ENCODE measurements around the gene RPS6KA1. TPM values are rescaled to one million over a fixed set of nuclear protein-coding genes. Genes with fewer than 3 reads are reported as not detected.

Gene RPS6KA1
- polyA plus RNA-seq, 1 experiment = 3.2 TPM

- Histone ChIP-seq H3K4me3 (ENCODE audit: low read depth, low read length) (no peak overlapping the region), H3K27me3 (ENCODE audit: control insufficient read depth, insufficient read depth, low read length) (no peaks in the 10 kb centered on the region), H3K36me3 (ENCODE audit: control insufficient read depth, insufficient read depth, low read length) (no peaks in the 10 kb centered on the region)
- ChIA-PET POLR2A (no interaction called here), CTCF (interaction anchor here (1.1 to 3.5 kb wide), 2 partner anchors 12 to 15 kb away, joined by 3 to 22 read pairs; no protein-coding TSS in a partner anchor)
- DNase-seq (ENCODE audit: low read depth) = no peak
- no peak for TF ChIP-seq CTCF (IDR thresholded peaks at IDR 0.05; ENCODE audit: insufficient read depth, low read depth, low read length)
These were observed 7.0 kb downstream of the RPS6KA1 start for GRCh38 chr1:26536521-26536920.

- CTCF ChIA-PET = interaction anchor here (0.9 to 3.5 kb wide), 10 partner anchors 8 to 252 kb away, joined by 3 to 22 read pairs (median 7); partner anchors contain the start of gene RPS6KA1
- H3K27me3 ChIP-seq (ENCODE audit: control insufficient read depth, insufficient read depth, low read length) = no peaks in the 10 kb centered on the region
- TF ChIP-seq CTCF (IDR thresholded peaks at IDR 0.05; ENCODE audit: insufficient read depth, low read depth, low read length) = peak; percentile 39
- POLR2A ChIA-PET = no interaction called here
- no peaks in the 10 kb centered on the region for H3K36me3 ChIP-seq (ENCODE audit: control insufficient read depth, insufficient read depth, low read length)
- DNase-seq (ENCODE audit: low read depth) = no peak
- no peak overlapping the region for H3K4me3 ChIP-seq (ENCODE audit: low read depth, low read length)
These were observed 8.4 kb downstream of the RPS6KA1 start for GRCh38 chr1:26537951-26538352.

- Histone ChIP-seq H3K4me3 (ENCODE audit: low read depth, low read length) (no peak overlapping the region), H3K36me3 (ENCODE audit: control insufficient read depth, insufficient read depth, low read length) (no peaks in the 10 kb centered on the region), H3K27me3 (ENCODE audit: control insufficient read depth, insufficient read depth, low read length) (no peaks in the 10 kb centered on the region)
- no peak for DNase-seq (ENCODE audit: low read depth)
- peak; percentile 54 for TF ChIP-seq CTCF (IDR thresholded peaks at IDR 0.05; ENCODE audit: insufficient read depth, low read depth, low read length)
- POLR2A ChIA-PET = no interaction called here
- CTCF ChIA-PET = interaction anchor here (0.8 to 3.5 kb wide), 13 partner anchors 9 to 261 kb away, joined by 3 to 22 read pairs (median 7); partner anchors contain the start of gene RPS6KA1
These were observed 9.2 kb downstream of the RPS6KA1 start for GRCh38 chr1:26538480-26539412.

- no peaks in the 10 kb centered on the region for H3K36me3 ChIP-seq (ENCODE audit: control insufficient read depth, insufficient read depth, low read length)
- POLR2A ChIA-PET = interaction anchor here (0.6 kb wide), 1 partner anchor 12 kb away, joined by 7 read pairs; no protein-coding TSS in a partner anchor
- CTCF ChIA-PET = interaction anchor here (0.9 to 3.5 kb wide), 4 partner anchors 8 to 260 kb away, joined by 3 to 22 read pairs (median 5); no protein-coding TSS in a partner anchor
- no peak overlapping the region for H3K4me3 ChIP-seq (ENCODE audit: low read depth, low read length)
- no peak for TF ChIP-seq CTCF (IDR thresholded peaks at IDR 0.05; ENCODE audit: insufficient read depth, low read depth, low read length)
- no peaks in the 10 kb centered on the region for H3K27me3 ChIP-seq (ENCODE audit: control insufficient read depth, insufficient read depth, low read length)
- no peak for DNase-seq (ENCODE audit: low read depth)
These were observed 10.2 kb downstream of the RPS6KA1 start for GRCh38 chr1:26539722-26540121.

GRCh38 chr1:26540351-26540750 lies 10.8 kb downstream of the RPS6KA1 start:
- Histone ChIP-seq H3K27me3 (ENCODE audit: control insufficient read depth, insufficient read depth, low read length) (no peaks in the 10 kb centered on the region), H3K4me3 (ENCODE audit: low read depth, low read length) (no peak overlapping the region), H3K36me3 (ENCODE audit: control insufficient read depth, insufficient read depth, low read length) (no peaks in the 10 kb centered on the region)
- CTCF ChIA-PET = interaction anchor here (2.5 to 3.5 kb wide), 2 partner anchors 8 to 40 kb away, joined by 5 to 22 read pairs; no protein-coding TSS in a partner anchor
- DNase-seq (ENCODE audit: low read depth) = no peak
- TF ChIP-seq CTCF (IDR thresholded peaks at IDR 0.05; ENCODE audit: insufficient read depth, low read depth, low read length) = no peak
- POLR2A ChIA-PET = interaction anchor here (0.6 kb wide), 1 partner anchor 12 kb away, joined by 7 read pairs; no protein-coding TSS in a partner anchor
